MV-4-11 (cell line): ENCODE data around the gene NPTX2.

Experiments
- DNase-seq: peaks from one replicate; lab custom pipeline; 2025; lab: John Stamatoyannopoulos, UW

NPTX2 gene

GRCh38 chr7:98618786-98619185 is 1.7 kb downstream of the NPTX2 start:
- peak; percentile 14 for DNase-seq

- DNase-seq, result peak; percentile 81
These were observed 2.6 kb downstream of the NPTX2 start for GRCh38 chr7:98619450-98620321.

GRCh38 chr7:98621573-98622482 is 4.7 kb downstream of the NPTX2 start:
- no peak for DNase-seq

- DNase-seq, result no peak
These were observed 5.8 kb downstream of the NPTX2 start for GRCh38 chr7:98622926-98623325.

- no peak for DNase-seq
These were observed 7.8 kb downstream of the NPTX2 start for GRCh38 chr7:98624846-98625420.

GRCh38 chr7:98626460-98627412 is 9.7 kb downstream of the NPTX2 start:
- DNase-seq, result no peak

- no peak for DNase-seq
These were observed 10.3 kb downstream of the NPTX2 start for GRCh38 chr7:98627413-98627790.

GRCh38 chr7:98628418-98628817 is 11.3 kb downstream of the NPTX2 start:
- DNase-seq, result no peak

GRCh38 chr7:98629001-98629431 is 11.9 kb downstream of the NPTX2 start:
- no peak for DNase-seq

GRCh38 chr7:98630149-98630548 is 13.1 kb downstream of the NPTX2 start:
- no peak for DNase-seq

- DNase-seq, result no peak
These were observed 13.7 kb downstream of the NPTX2 start for GRCh38 chr7:98630770-98631169.

GRCh38 chr7:98638853-98639252 is 21.8 kb downstream of the NPTX2 start:
- DNase-seq, result no peak

- DNase-seq, result no peak
These were observed 23.3 kb downstream of the NPTX2 start for GRCh38 chr7:98640375-98640774.

GRCh38 chr7:98641646-98642500 is 24.8 kb downstream of the NPTX2 start:
- peak; percentile 90 for DNase-seq

GRCh38 chr7:98643236-98643985 is 26.3 kb downstream of the NPTX2 start:
- no peak for DNase-seq

GRCh38 chr7:98646465-98646864 is 29.4 kb downstream of the NPTX2 start:
- no peak for DNase-seq

GRCh38 chr7:98647326-98647725 is 30.2 kb downstream of the NPTX2 start:
- no peak for DNase-seq

- DNase-seq, result no peak
These were observed 34.7 kb downstream of the NPTX2 start for GRCh38 chr7:98651760-98652159.

- no peak for DNase-seq
These were observed 36.7 kb downstream of the NPTX2 start for GRCh38 chr7:98653601-98654310.
